SK-N-SH treated with all-trans-retinoic acid at 6 μM for 48 hours (cell line): ENCODE measurements around the gene CATSPERD.

Experiments used
- ATAC-seq: fragments of 200-7000 bp; cut with Tn5 transposase; 3 replicates; pipeline ENCODE4 v1.9.1; 2020; ENCODE audit warnings: mild to moderate bottlenecking, moderate library complexity
- ARNTL ChIP-seq: fragments of 450-650 bp; formaldehyde crosslinking; IDR thresholded peaks from 2 replicates; pipeline ENCODE4 v1.5.0; 2020; ENCODE audit warnings: low read depth, mild to moderate bottlenecking, moderate library complexity, borderline replicate concordance
- BACH2 ChIP-seq: fragments of 250-450 bp; sonication (Bioruptor Pico); IDR thresholded peaks from 2 replicates; pipeline ENCODE4 v1.9.0; 2021; ENCODE audit warnings: mild to moderate bottlenecking, borderline replicate concordance
- CREB5 ChIP-seq: fragments of 250-450 bp; sonication (Bioruptor Pico); IDR thresholded peaks from 2 replicates; pipeline ENCODE4 v1.5.1; 2020; ENCODE audit warnings: low read depth, mild to moderate bottlenecking, moderate library complexity
- CSDC2 ChIP-seq: fragments of 250-450 bp; sonication (Bioruptor Pico); IDR thresholded peaks from 2 replicates; pipeline ENCODE4 v1.5.0; 2020; ENCODE audit warnings: mild to moderate bottlenecking, moderate library complexity
- CSRNP3 ChIP-seq: fragments of 250-450 bp; sonication (Bioruptor Pico); IDR thresholded peaks from 2 replicates; pipeline ENCODE4 v1.5.1; 2021; ENCODE audit warnings: mild to moderate bottlenecking, moderate library complexity
- ESRRG ChIP-seq: fragments of 250-450 bp; sonication (Bioruptor Pico); IDR thresholded peaks from 2 replicates; pipeline ENCODE4 v1.6.1; 2021; ENCODE audit warnings: mild to moderate bottlenecking
- ISL1 ChIP-seq: fragments of 250-450 bp; sonication (Bioruptor Pico); IDR thresholded peaks from 2 replicates; pipeline ENCODE4 v2.1.2; 2022; ENCODE audit warnings: mild to moderate bottlenecking, moderate library complexity
- OSR1 ChIP-seq: fragments of 250-450 bp; sonication (Bioruptor Pico); IDR thresholded peaks from 2 replicates; pipeline ENCODE4 v1.8.0; 2022; ENCODE audit warnings: moderate library complexity, mild to moderate bottlenecking, inconsistent platforms
- SNAI2 ChIP-seq: fragments of 250-450 bp; sonication (Bioruptor Pico); IDR thresholded peaks from 2 replicates; pipeline ENCODE4 v1.5.0; 2020; ENCODE audit warnings: mild to moderate bottlenecking, moderate library complexity
- TOX ChIP-seq: fragments of 250-450 bp; sonication (Bioruptor Pico); IDR thresholded peaks from 2 replicates; pipeline ENCODE4 v1.8.0; 2021; ENCODE audit warnings: mild to moderate bottlenecking, moderate library complexity, borderline replicate concordance
- TSHZ2 ChIP-seq: fragments of 250-450 bp; sonication (Bioruptor Pico); IDR thresholded peaks from 2 replicates; pipeline ENCODE4 v1.5.0; 2020; ENCODE audit warnings: mild to moderate bottlenecking, moderate library complexity
- ZFP3 ChIP-seq: fragments of 250-450 bp; sonication (Bioruptor Pico); IDR thresholded peaks from 2 replicates; pipeline ENCODE4 v1.5.0; 2020; ENCODE audit warnings: mild to moderate bottlenecking, moderate library complexity
- ZNF565 ChIP-seq: fragments of 450-650 bp; formaldehyde crosslinking; conservative IDR thresholded peaks from 2 replicates; pipeline ENCODE4 v1.5.0; 2020; ENCODE audit warnings: low read depth, mild to moderate bottlenecking, moderate library complexity
- ZNF8 ChIP-seq: fragments of 450-650 bp; formaldehyde crosslinking; IDR thresholded peaks from 2 replicates; pipeline ENCODE4 v1.5.0; 2020; ENCODE audit warnings: mild to moderate bottlenecking, moderate library complexity
- TF ChIP-seq, protein P1 (sequence below): fragments of 250-450 bp; sonication (Bioruptor Pico); IDR thresholded peaks from 2 replicates; pipeline ENCODE4 v1.8.0; 2021; ENCODE audit warnings: low read depth, mild to moderate bottlenecking, moderate library complexity, borderline replicate concordance

CATSPERD gene

DNA sequence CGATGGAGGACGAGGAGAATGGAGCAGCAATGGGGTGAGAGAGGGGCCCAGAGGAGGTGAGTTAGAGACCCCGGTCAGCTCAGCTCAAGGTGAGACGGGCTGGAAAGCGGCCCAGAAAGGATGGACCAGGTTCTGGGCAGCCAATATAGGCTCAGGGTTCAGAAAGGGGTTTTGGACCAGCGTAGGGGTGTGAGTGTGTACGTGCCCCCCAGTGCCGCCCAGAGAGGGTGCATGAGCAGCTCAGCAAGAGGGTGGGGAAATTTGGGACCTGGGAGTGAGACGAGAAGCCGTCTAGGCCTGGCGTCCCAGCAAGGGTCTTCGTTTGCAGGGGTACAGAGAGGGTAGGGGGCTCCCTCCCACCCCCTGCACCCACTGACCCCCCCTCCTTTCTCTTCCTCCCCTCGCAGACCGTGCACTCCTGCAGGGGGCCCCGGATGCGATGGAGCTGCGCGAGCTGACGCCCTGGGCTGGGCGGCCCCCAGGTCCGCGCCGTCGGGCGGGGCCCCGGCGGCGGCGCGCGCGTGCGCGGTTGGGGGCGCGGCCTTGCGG, 107.0 kb downstream of the CATSPERD start (continued):
- TF ChIP-seq, protein P1, sequence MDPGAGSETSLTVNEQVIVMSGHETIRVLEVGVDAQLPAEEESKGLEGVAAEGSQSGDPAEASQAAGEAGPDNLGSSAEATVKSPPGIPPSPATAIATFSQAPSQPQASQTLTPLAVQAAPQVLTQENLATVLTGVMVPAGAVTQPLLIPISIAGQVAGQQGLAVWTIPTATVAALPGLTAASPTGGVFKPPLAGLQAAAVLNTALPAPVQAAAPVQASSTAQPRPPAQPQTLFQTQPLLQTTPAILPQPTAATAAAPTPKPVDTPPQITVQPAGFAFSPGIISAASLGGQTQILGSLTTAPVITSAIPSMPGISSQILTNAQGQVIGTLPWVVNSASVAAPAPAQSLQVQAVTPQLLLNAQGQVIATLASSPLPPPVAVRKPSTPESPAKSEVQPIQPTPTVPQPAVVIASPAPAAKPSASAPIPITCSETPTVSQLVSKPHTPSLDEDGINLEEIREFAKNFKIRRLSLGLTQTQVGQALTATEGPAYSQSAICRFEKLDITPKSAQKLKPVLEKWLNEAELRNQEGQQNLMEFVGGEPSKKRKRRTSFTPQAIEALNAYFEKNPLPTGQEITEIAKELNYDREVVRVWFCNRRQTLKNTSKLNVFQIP (CRISPR knock-in tag), result no peak
- no peak for TF ChIP-seq SNAI2
- TF ChIP-seq ESRRG (CRISPR knock-in tag), result no peak
- TF ChIP-seq ARNTL (CRISPR knock-in tag), result no peak
- TF ChIP-seq ZFP3 (CRISPR knock-in tag), result no peak
- no peak for TF ChIP-seq CSDC2 (CRISPR knock-in tag)
- no peak for TF ChIP-seq OSR1 (CRISPR knock-in tag)
- TF ChIP-seq ZNF565 (CRISPR knock-in tag), result no peak
- no peak for TF ChIP-seq ZNF8 (CRISPR knock-in tag)
- TF ChIP-seq, all 23 proteins: peak for 0

- ATAC-seq, result peak; percentile 79
Measured at GRCh38 chr19:5827891-5828660, 107.6 kb downstream of the CATSPERD start.

More at GRCh38 chr19:5827891-5828660, 107.6 kb downstream of the CATSPERD start:
- TF ChIP-seq TSHZ2 (CRISPR knock-in tag) (peak; percentile 19; the same call in 1 of the 2 replicates), BACH2 (no peak), CREB5 (CRISPR knock-in tag) (no peak), ISL1 (CRISPR knock-in tag) (no peak), OSR1 (CRISPR knock-in tag) (no peak), CSRNP3 (CRISPR knock-in tag) (0 out of 2 replicates have a peak, but pooled peaks have one; percentile 25), TOX (no peak)
- TF ChIP-seq, protein P1 (CRISPR knock-in tag), result no peak
